H1 (cell line): Measurements from ENCODE around the gene RPS19. TPM values are rescaled to one million over a fixed set of nuclear protein-coding genes. Genes with fewer than 3 reads are reported as not detected.
A peak's percentile ranks its signal among the peaks of the same experiment; 100 is the strongest.

ENCODE experiments used
- CTCF ChIA-PET: fragments of 300-600 bp; sonication (Branson Sonifier 250); formaldehyde crosslinking; loops from one replicate; lab custom pipeline; 2021; ENCODE audit not compliant: partially characterized antibody; lab: Charles Lee
- POLR2A ChIA-PET: fragments of 300-600 bp; sonication (Branson Sonifier 250); formaldehyde crosslinking; loops from one replicate; lab custom pipeline; 2021; ENCODE audit warnings: inconsistent platforms; ENCODE audit not compliant: partially characterized antibody; lab: Charles Lee
- DNase-seq, 2 experiments: peaks; one replicate each; pipeline versions ENCODE4 v3.0.0 to v3.0.0-alpha.2; 2010 to 2022; ENCODE audit warnings: low spot score in 2 of 2, low read depth in 1 of 2, mixed read lengths in 1 of 2
- FAIRE-seq: peaks from 2 replicates; lab custom pipeline; 2011; peaks lifted over from hg19 to GRCh38; lab: Jason Lieb, UNC
- H2AFZ ChIP-seq: 2 replicates; pipeline ENCODE4 v1.8.1; 2012; ENCODE audit warnings: low read length, inconsistent platforms
- H2AK5ac ChIP-seq: 2 replicates; pipeline ENCODE4 v1.6.1; 2013; ENCODE audit warnings: low read depth, low read length
- H2BK120ac ChIP-seq: replicated peaks from 2 replicates; pipeline ENCODE3; 2013; ENCODE audit warnings: low read depth, low read length, inconsistent platforms
- H2BK12ac ChIP-seq: 2 replicates; pipeline ENCODE4 v1.6.1; 2013; ENCODE audit warnings: low read depth, low read length
- H2BK15ac ChIP-seq: 2 replicates; pipeline ENCODE4 v1.6.1; 2013; ENCODE audit warnings: low read length
- H2BK20ac ChIP-seq: 2 replicates; pipeline ENCODE4 v1.6.1; 2013; ENCODE audit warnings: low read length
- H2BK5ac ChIP-seq: 2 replicates; pipeline ENCODE4 v1.6.1; 2013; ENCODE audit warnings: low read depth, low read length
- H3K14ac ChIP-seq: 2 replicates; pipeline ENCODE4 v1.6.1; 2013; ENCODE audit warnings: inconsistent platforms; ENCODE audit not compliant: insufficient read length
- H3K18ac ChIP-seq: 2 replicates; pipeline ENCODE4 v1.6.1; 2013; ENCODE audit warnings: low read length; ENCODE audit errors: extremely low read depth
- H3K23ac ChIP-seq: 2 replicates; pipeline ENCODE4 v1.6.1; 2013; ENCODE audit warnings: inconsistent platforms; ENCODE audit not compliant: insufficient read length
- H3K23me2 ChIP-seq: 2 replicates; pipeline ENCODE4 v1.6.1; 2013; ENCODE audit warnings: low read depth, low read length
- H3K27ac ChIP-seq: 2 replicates; pipeline ENCODE4 v1.6.1; 2011; ENCODE audit warnings: low read depth, low read length, inconsistent platforms
- H3K27me3 ChIP-seq, 4 experiments: replicated peaks in 1 of 4; 1 replicate in 1 of 4; 2 replicates in 3 of 4; pipeline versions ENCODE4 v1.6.1 to v1.8.1; 2011 to 2013; ENCODE audit warnings: low read length in 3 of 4, mild to moderate bottlenecking in 3 of 4, inconsistent platforms in 2 of 4, mixed read lengths in 2 of 4, moderate library complexity in 1 of 4; ENCODE audit not compliant: control insufficient read depth in 3 of 4, insufficient read depth in 3 of 4; ENCODE audit errors: extremely low read depth in 1 of 4
- H3K36me3 ChIP-seq, 4 experiments: 2 replicates each; pipeline versions ENCODE4 v1.6.1 to v1.8.1; 2011 to 2013; ENCODE audit warnings: mild to moderate bottlenecking in 4 of 4, low read length in 3 of 4, moderate library complexity in 2 of 4, control low read depth in 1 of 4, inconsistent platforms in 1 of 4; ENCODE audit not compliant: insufficient read depth in 4 of 4, control insufficient read depth in 2 of 4
- H3K4ac ChIP-seq: replicated peaks from 2 replicates; pipeline ENCODE3; 2013; ENCODE audit warnings: low read length, low read depth, mixed read lengths, inconsistent platforms; ENCODE audit not compliant: insufficient read length
- H3K4me1 ChIP-seq, 4 experiments: replicated peaks in 1 of 4; 1 replicate in 1 of 4; 2 replicates in 3 of 4; pipeline versions ENCODE4 v1.6.1 to v1.8.1; 2011 to 2013; ENCODE audit warnings: low read length in 3 of 4, inconsistent platforms in 2 of 4, mixed read lengths in 1 of 4; ENCODE audit not compliant: insufficient read depth in 4 of 4, control insufficient read depth in 3 of 4
- H3K4me2 ChIP-seq, 2 experiments: 2 replicates each; pipeline versions ENCODE4 v1.6.1 to v1.8.1; 2011 to 2013; ENCODE audit warnings: low read depth in 2 of 2, low read length in 2 of 2, control low read depth in 1 of 2, inconsistent platforms in 1 of 2, mild to moderate bottlenecking in 1 of 2; ENCODE audit not compliant: insufficient read depth in 1 of 2
- H3K4me3 ChIP-seq, 4 experiments: fragments of 200-600, 300-600 bp in 1 of 4; sonication (generic), shearing (Covaris generic), sonication (Bioruptor Twin) in 1 of 4; 2 replicates each; pipeline versions ENCODE4 v1.5.1 to v1.8.1; 2011 to 2016; ENCODE audit warnings: low read length in 4 of 4, low read depth in 3 of 4, control low read depth in 2 of 4, inconsistent platforms in 2 of 4, mild to moderate bottlenecking in 2 of 4, mixed read lengths in 1 of 4, moderate library complexity in 1 of 4; ENCODE audit not compliant: insufficient read depth in 2 of 4; ENCODE audit errors: extremely low read depth in 1 of 4
- H3K56ac ChIP-seq: replicated peaks from 2 replicates; pipeline ENCODE3; 2013; ENCODE audit warnings: low read depth, mild to moderate bottlenecking, mixed read lengths, low read length, inconsistent platforms; ENCODE audit not compliant: insufficient read length
- H3K79me1 ChIP-seq: 2 replicates; pipeline ENCODE4 v1.6.1; 2013; ENCODE audit warnings: low read depth, low read length, control low read depth
- H3K79me2 ChIP-seq, 2 experiments: 2 replicates each; pipeline versions ENCODE4 v1.6.1 to v1.8.1; 2012 to 2013; ENCODE audit warnings: low read length in 2 of 2, mild to moderate bottlenecking in 2 of 2, inconsistent platforms in 1 of 2; ENCODE audit not compliant: insufficient read depth in 2 of 2, control insufficient read depth in 1 of 2
- H3K9ac ChIP-seq, 4 experiments: replicated peaks in 1 of 4; 1 replicate in 1 of 4; 2 replicates in 3 of 4; pipeline versions ENCODE4 v1.6.1 to v1.8.1; 2011 to 2013; ENCODE audit warnings: low read depth in 3 of 4, low read length in 3 of 4, control low read depth in 2 of 4, mild to moderate bottlenecking in 2 of 4, moderate library complexity in 2 of 4, inconsistent platforms in 1 of 4; ENCODE audit errors: extremely low read depth in 1 of 4
- H3K9me3 ChIP-seq, 2 experiments: 2 replicates each; pipeline versions ENCODE4 v1.6.1 to v1.8.1; 2012 to 2013; ENCODE audit warnings: mild to moderate bottlenecking in 2 of 2, moderate library complexity in 2 of 2, control low read depth in 1 of 2, inconsistent platforms in 1 of 2, low read depth in 1 of 2, low read length in 1 of 2, mixed read lengths in 1 of 2; ENCODE audit not compliant: insufficient read depth in 2 of 2
- H4K20me1 ChIP-seq, 2 experiments: replicated peaks in 1 of 2; 2 replicates each; pipeline versions ENCODE3 to v1.8.1; 2011 to 2013; ENCODE audit warnings: inconsistent platforms in 2 of 2, low read length in 2 of 2, mild to moderate bottlenecking in 1 of 2; ENCODE audit not compliant: insufficient read depth in 2 of 2, control insufficient read depth in 1 of 2
- H4K5ac ChIP-seq: 2 replicates; pipeline ENCODE4 v1.6.1; 2013; ENCODE audit warnings: low read length, low read depth, mixed read lengths, inconsistent platforms; ENCODE audit not compliant: insufficient read length
- H4K8ac ChIP-seq: 2 replicates; pipeline ENCODE4 v1.8.0; 2013; ENCODE audit warnings: mild to moderate bottlenecking, moderate library complexity, low read length, inconsistent platforms; ENCODE audit not compliant: insufficient read depth; ENCODE audit errors: extremely low read depth
- H4K91ac ChIP-seq: replicated peaks from 2 replicates; pipeline ENCODE3; 2013; ENCODE audit warnings: low read length, mixed read lengths, inconsistent platforms; ENCODE audit not compliant: insufficient read length
- E2F6 ChIP-seq: IDR thresholded peaks from 2 replicates; pipeline ENCODE4 v1.6.1; 2012; ENCODE audit warnings: inconsistent platforms
- MAX ChIP-seq: IDR thresholded peaks from 2 replicates; pipeline ENCODE4 v1.6.1; 2012; ENCODE audit warnings: inconsistent platforms
- TBP ChIP-seq: IDR thresholded peaks from 2 replicates; pipeline ENCODE4 v1.6.1; 2011; ENCODE audit warnings: low read depth, low read length, improper control_type of control experiment
- WGBS, 2 experiments: shearing (Covaris generic) in 1 of 2; methylation state at CpG; one replicate each; pipeline versions ENCODE4 v1.1.6 to v1.1.7; 2013 to 2015; ENCODE audit warnings: low lambda C conversion rate in 2 of 2, mixed read lengths in 2 of 2, inconsistent platforms in 1 of 2, low coverage in 1 of 2, missing lambda C conversion rate in 1 of 2; ENCODE audit not compliant: insufficient replicate concordance in 2 of 2, insufficient coverage in 1 of 2, insufficient read length in 1 of 2; ENCODE audit errors: extremely low coverage in 1 of 2, missing lambda C conversion rate in 1 of 2; 5-methylcytosine and 5-hydroxymethylcytosine counted together
- polyA plus RNA-seq, 7 experiments: library from polyadenylated mRNA; depleted of rRNA in 3 of 7; stranded (reverse) in 5 of 7; unstranded in 2 of 7; fragments of >200 nt in 5 of 7; fragments of 200-250 nt in 2 of 7; gene quantifications; 1 replicate in 5 of 7; 2 replicates in 1 of 7; 4 replicates in 1 of 7; pipeline versions ENCODE4 v1.2.1 to v1.2.3, GENCODE V29; 2011 to 2013; ENCODE audit warnings: missing spikeins in 2 of 7, mixed read lengths in 2 of 7
- total RNA-seq: library from RNA; stranded (reverse); fragmentation: NEBNext Ultra II Directional; extraction: Animal tissue kit (Norgen Biotek cat#: 25700); gene quantifications from 2 replicates; pipeline ENCODE4 v1.2.1, GENCODE V29; 2021

Gene RPS19
- total and polyA plus RNA-seq, 2 of the 8 experiments (the other 6 are each of a cell fraction or from before 2014, with no cell fraction given), result 2,817 to 5,751 TPM

- TF ChIP-seq MAX (peak; percentile 56; the same call in 1 of the 2 replicates), E2F6 (peak; percentile 43; the same call in 1 of the 2 replicates), TBP (no peak)
- ChIA-PET POLR2A (interaction anchor here (0.7 to 13.9 kb wide), 6 partner anchors 12 to 457 kb away, joined by 3 to 298 read pairs (median 4); partner anchors contain the start of genes B3GNT8 and RPS19), CTCF (interaction anchor here (0.9 to 4.3 kb wide), 5 partner anchors 10 to 75 kb away, joined by 3 to 26 read pairs (median 3); partner anchors contain the start of gene RABAC1)
- no peak overlapping the region for H2BK5ac ChIP-seq
- peak overlapping the region; percentile 63; the same call in 1 of the 2 replicates for H4K8ac ChIP-seq
- H3K79me1 ChIP-seq, result peaks cover 2% of the 10 kb centered on the region; the same call in 1 of the 2 replicates
- peaks cover 16% of the 10 kb centered on the region; the same call in 1 of the 2 replicates for H3K23me2 ChIP-seq
- peak overlapping the region; percentile 10 for H4K5ac ChIP-seq
- H3K23ac ChIP-seq, result no peak overlapping the region
- no peak overlapping the region for H3K4ac ChIP-seq
- no peak overlapping the region for H2BK15ac ChIP-seq
- H3K27me3 ChIP-seq, result peaks cover 1 to 18% (median 17%) of the 10 kb centered on the region in 4 experiments; a peak in 6 of 7 replicates
- H3K9ac ChIP-seq, result peak overlapping the region in 3 of 4 experiments; percentile 5 to 39 (median 23); a peak in 3 of 7 replicates
- H3K4me3 ChIP-seq, result peak overlapping the region; percentile 70 to 97 (median 84)
- H3K56ac ChIP-seq, result peak overlapping the region; percentile 26
- H2BK20ac ChIP-seq, result no peak overlapping the region
- H2AFZ ChIP-seq, result peak overlapping the region; percentile 79; the same call in 1 of the 2 replicates
- peaks cover 3 to 21% (median 12%) of the 10 kb centered on the region in 4 experiments for H3K4me1 ChIP-seq
- peaks cover 3% of the 10 kb centered on the region in 2 experiments for H4K20me1 ChIP-seq
- FAIRE-seq (no peak), DNase-seq (no peak)
- 5% methylated on average over 23 of the region's 23 CpGs; no CpG with 5 or more reads in 1 of the 2 experiments for WGBS, 2 experiments
- no peak overlapping the region for H3K27ac ChIP-seq
- H2BK120ac ChIP-seq, result no peak overlapping the region
- peaks cover 0 to 3% of the 10 kb centered on the region in 2 experiments; a peak in 1 of 4 replicates for H3K79me2 ChIP-seq
- H3K36me3 ChIP-seq, result no peaks in the 10 kb centered on the region
- H3K4me2 ChIP-seq, result peak overlapping the region; percentile 89
- H2AK5ac ChIP-seq, result peak overlapping the region; percentile 90; the same call in 1 of the 2 replicates
- peak overlapping the region; percentile 25 for H3K18ac ChIP-seq
- peak overlapping the region; percentile 87; the same call in 1 of the 2 replicates for H2BK12ac ChIP-seq
- H4K91ac ChIP-seq, result peak overlapping the region; percentile 52
- no peak overlapping the region for H3K14ac ChIP-seq
- H3K9me3 ChIP-seq, result no peaks in the 10 kb centered on the region
Measured at GRCh38 chr19:41883463-41883820, 23.4 kb downstream of the RPS19 start.
